Thoracic aorta (tissue), 2 donors: ENCODE measurements around the gene SPOCK2. TPM values are rescaled to one million over a fixed set of nuclear protein-coding genes. Genes with fewer than 3 reads are reported as not detected.

Experiments
- ATAC-seq: fragments of 150-250 bp; one replicate; pipeline ENCODE4 v1.8.0; 2017; ENCODE audit warnings: low read depth; ENCODE audit not compliant: insufficient number of reproducible peaks, low FRiP score
- DNase-seq: peaks from one replicate; pipeline ENCODE4 v3.0.0-alpha.2; 2020; ENCODE audit warnings: low spot score
- H3K27ac ChIP-seq, 2 donors: fragments of 200-600 bp; sonication (generic); 1 replicate in 1 of 2; 2 replicates in 1 of 2; pipeline ENCODE4 v1.5.1; 2016; ENCODE audit warnings: mild to moderate bottlenecking in 2 of 2, moderate library complexity in 2 of 2
- H3K27me3 ChIP-seq: fragments of 200-600 bp; sonication (generic); replicated peaks from 2 replicates; pipeline ENCODE4 v1.6.0; 2016; ENCODE audit warnings: mild to moderate bottlenecking; ENCODE audit not compliant: insufficient read depth
- H3K36me3 ChIP-seq: fragments of 200-600 bp; sonication (generic); one replicate; pipeline ENCODE4 v1.5.1; 2016
- H3K4me1 ChIP-seq, 2 donors: fragments of 200-600 bp; sonication (generic); 1 replicate in 1 of 2; 2 replicates in 1 of 2; pipeline versions ENCODE4 v1.5.1 to v1.6.0; 2016; ENCODE audit warnings: low read depth in 2 of 2, mild to moderate bottlenecking in 1 of 2; ENCODE audit not compliant: control insufficient read depth in 1 of 2
- H3K4me3 ChIP-seq: fragments of 200-600 bp; sonication (generic); 2 replicates; pipeline ENCODE4 v1.5.1; 2016; ENCODE audit warnings: mild to moderate bottlenecking
- H3K9me3 ChIP-seq: fragments of 200-600 bp; sonication (generic); 2 replicates; pipeline ENCODE4 v1.5.1; 2016
- total RNA-seq, 2 donors: library from RNA; depleted of rRNA; stranded (reverse); fragments of >200 nt; gene quantifications; one replicate each; pipeline versions ENCODE4 v1.1.0 to v1.2.3, GENCODE V29; 2016
- TF ChIP-seq, protein P1 (sequence below): fragments of 200-600 bp; sonication (generic); IDR thresholded peaks from one replicate; pipeline ENCODE4 v1.5.1; 2019; ENCODE audit warnings: antibody characterized with exemption

Gene SPOCK2
- total RNA-seq, 2 donors from 2014 or later = 3.5 to 13.8 TPM

DNA sequence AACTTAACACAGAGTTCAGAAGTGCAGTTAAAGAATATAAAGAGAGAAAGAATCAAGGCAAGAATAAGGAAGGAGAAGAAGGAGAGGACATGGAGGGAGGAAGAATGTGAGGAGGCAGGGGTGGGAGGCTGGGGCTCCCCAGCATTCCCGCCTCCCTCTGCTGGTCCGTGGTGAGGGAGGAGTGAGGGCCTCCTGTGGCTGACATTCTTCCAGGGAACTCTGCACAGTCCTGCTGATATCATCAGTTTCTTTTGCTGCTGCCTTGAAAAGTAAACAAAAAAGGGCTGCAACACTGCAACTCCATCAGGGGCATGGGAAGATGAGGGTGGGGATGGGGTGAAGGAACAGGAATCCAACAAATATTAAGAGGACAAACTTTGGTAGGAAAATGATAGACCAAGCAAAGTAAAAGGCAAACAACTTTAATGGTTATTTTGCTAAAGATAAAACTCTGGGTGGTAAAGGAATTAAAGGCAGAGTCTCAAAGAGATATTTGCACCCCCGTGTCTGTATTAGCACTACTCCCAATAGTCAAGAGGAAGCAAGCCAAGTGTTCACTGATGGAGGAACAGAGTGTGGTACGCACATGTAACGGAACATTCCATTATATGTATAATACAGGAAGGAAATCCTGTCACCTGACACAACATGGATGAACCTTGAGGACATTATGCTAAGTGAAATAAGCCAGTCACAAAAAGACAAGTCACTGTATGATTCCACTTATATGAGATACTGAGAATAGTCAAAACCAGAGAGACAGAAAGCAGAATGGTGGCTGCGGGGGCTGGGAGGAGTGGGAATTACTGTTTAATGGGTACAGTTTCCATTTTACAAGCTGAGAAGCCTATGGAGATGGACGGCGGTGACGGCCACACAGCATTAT lies 8.0 kb upstream of the SPOCK2 start:
- Histone ChIP-seq H3K9me3 (no peaks in the 10 kb centered on the region), H3K4me1 (peaks cover 4 to 17% of the 10 kb centered on the region in 2 donors), H3K27me3 (no peaks in the 10 kb centered on the region), H3K36me3 (peaks cover 6% of the 10 kb centered on the region), H3K27ac (no peak overlapping the region), H3K4me3 (no peak overlapping the region)
- DNase-seq (no peak), ATAC-seq (no peak)
- TF ChIP-seq, protein P1, sequence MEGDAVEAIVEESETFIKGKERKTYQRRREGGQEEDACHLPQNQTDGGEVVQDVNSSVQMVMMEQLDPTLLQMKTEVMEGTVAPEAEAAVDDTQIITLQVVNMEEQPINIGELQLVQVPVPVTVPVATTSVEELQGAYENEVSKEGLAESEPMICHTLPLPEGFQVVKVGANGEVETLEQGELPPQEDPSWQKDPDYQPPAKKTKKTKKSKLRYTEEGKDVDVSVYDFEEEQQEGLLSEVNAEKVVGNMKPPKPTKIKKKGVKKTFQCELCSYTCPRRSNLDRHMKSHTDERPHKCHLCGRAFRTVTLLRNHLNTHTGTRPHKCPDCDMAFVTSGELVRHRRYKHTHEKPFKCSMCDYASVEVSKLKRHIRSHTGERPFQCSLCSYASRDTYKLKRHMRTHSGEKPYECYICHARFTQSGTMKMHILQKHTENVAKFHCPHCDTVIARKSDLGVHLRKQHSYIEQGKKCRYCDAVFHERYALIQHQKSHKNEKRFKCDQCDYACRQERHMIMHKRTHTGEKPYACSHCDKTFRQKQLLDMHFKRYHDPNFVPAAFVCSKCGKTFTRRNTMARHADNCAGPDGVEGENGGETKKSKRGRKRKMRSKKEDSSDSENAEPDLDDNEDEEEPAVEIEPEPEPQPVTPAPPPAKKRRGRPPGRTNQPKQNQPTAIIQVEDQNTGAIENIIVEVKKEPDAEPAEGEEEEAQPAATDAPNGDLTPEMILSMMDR = no peak

DNA sequence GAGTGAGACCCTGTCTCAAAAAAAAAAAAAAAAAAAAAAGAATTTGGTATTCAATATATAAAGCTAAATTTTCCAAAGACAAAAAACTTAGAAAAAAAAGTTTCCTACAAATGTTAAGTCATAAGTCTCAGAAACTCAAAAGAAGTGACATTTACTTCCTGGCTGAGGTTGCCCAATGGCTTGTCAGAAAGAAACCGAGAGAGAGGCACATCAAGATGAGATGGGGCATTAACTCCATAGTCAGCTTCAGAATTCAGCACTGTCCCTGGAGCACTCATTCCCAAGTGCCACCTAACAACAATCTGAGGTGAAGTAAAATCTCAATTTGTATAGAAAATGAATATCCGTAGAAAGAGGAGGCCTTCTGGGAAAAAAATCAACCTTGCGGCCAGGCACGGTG lies 6.8 kb upstream of the SPOCK2 start:
- Histone ChIP-seq H3K4me1 (peaks cover 4 to 17% of the 10 kb centered on the region in 2 donors), H3K36me3 (peaks cover 4% of the 10 kb centered on the region), H3K9me3 (no peaks in the 10 kb centered on the region), H3K4me3 (no peak overlapping the region), H3K27me3 (no peaks in the 10 kb centered on the region), H3K27ac (no peak overlapping the region)
- ATAC-seq (no peak), DNase-seq (no peak)
- TF ChIP-seq, protein P1 = no peak

DNA sequence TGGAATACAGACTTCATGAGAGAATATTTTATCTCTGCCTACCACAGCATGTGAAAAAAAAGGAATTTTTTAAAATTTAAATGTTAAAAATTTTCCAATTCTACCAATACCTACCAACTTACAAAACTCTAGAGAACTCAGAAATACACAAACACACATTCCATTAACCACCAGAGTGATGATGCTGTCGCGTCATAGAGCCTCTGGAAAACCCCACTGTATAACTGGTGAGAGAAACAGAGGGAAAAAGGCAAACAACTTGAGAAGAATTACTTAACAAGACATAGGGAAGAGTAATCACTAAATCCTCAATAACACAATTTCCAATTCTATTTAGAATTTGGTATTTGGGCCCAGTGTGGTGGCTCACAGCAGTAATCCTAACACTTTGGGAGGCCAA lies 6.2 kb upstream of the SPOCK2 start:
- ATAC-seq = no peak
- H3K36me3 ChIP-seq = peaks cover 4% of the 10 kb centered on the region
- TF ChIP-seq, protein P1 = no peak

DNA sequence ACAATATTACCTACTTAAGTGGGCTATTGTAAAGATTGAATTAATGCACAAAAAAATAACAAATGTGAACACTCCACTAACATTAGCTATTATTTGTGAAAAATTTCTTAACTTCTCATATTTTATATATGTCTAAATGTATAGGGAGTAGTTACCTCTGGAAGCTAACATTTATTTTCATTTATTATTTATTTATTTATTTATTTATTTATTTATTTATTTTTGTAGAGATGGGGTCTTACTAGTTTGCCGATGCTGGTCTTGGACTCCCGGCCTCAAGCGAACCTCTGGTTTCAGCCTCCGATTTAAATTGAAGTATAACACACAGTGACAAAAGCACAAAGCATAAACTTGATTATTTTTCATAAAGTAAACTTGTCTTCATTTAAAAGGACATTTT lies 5.1 kb upstream of the SPOCK2 start:
- Histone ChIP-seq H3K36me3 (peaks cover 4% of the 10 kb centered on the region), H3K27me3 (peaks cover 4% of the 10 kb centered on the region), H3K4me3 (no peak overlapping the region), H3K4me1 (peaks cover 4 to 19% of the 10 kb centered on the region in 2 donors), H3K9me3 (no peaks in the 10 kb centered on the region), H3K27ac (no peak overlapping the region)
- DNase-seq (no peak), ATAC-seq (no peak)
- TF ChIP-seq, protein P1 = no peak

More for the DNA sequence above, 6.2 kb upstream of the SPOCK2 start:
- Histone ChIP-seq H3K27me3 (no peaks in the 10 kb centered on the region), H3K9me3 (no peaks in the 10 kb centered on the region), H3K4me1 (peaks cover 4 to 17% of the 10 kb centered on the region in 2 donors), H3K27ac (no peak overlapping the region), H3K4me3 (no peak overlapping the region)
- DNase-seq = no peak

DNA sequence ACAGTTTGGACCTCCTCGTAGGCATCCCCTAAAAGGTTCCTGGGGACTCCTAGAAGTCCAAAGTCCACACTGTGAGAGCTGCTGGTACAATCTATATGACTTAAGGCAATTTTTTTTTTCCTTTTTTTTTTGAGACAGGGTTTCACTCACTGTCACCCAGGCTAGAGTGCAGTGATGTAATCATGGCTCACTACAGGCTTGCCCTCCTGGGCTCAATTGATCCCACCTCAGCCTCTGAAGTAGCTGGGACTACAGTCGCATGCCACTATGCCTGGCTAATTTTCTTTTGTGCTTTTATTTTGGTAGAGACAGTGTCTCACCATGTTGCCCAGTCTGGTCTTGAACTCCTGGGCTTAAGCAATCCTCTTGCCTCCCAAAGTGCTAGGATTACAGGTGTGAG lies 4.6 kb upstream of the SPOCK2 start:
- Histone ChIP-seq H3K4me1 (peaks cover 3 to 19% of the 10 kb centered on the region in 2 donors), H3K36me3 (peaks cover 4% of the 10 kb centered on the region), H3K9me3 (no peaks in the 10 kb centered on the region), H3K4me3 (no peak overlapping the region), H3K27ac (no peak overlapping the region), H3K27me3 (peaks cover 8% of the 10 kb centered on the region)
- DNase-seq (no peak), ATAC-seq (no peak)
- TF ChIP-seq, protein P1 = no peak
